Lung microvascular endothelial cell (primary cell): ENCODE measurements around the gene ZSWIM4. TPM values are rescaled to one million over a fixed set of nuclear protein-coding genes. Genes with fewer than 3 reads are reported as not detected.
"Not testable (repeated sequence)": the region's sequence is repeated elsewhere in the genome, so short reads cannot be mapped to it uniquely, and the experiment has no call there.

ENCODE experiments used
- DNase-seq, 2 donors: peaks; one replicate each; pipeline versions ENCODE4 v3.0.0 to v3.0.0-alpha.2; 2010; ENCODE audit warnings: low read depth in 2 of 2
- total RNA-seq: library from RNA; depleted of rRNA; stranded (reverse); fragments of >200 nt; gene quantifications from 2 replicates; pipeline ENCODE4 v1.2.1, GENCODE V29; 2014

The ZSWIM4 gene
- total RNA-seq, 1 donor from 2014 or later = 11.3 TPM

- no peak for DNase-seq
Observed at GRCh38 chr19:13778398-13778797, 16.8 kb upstream of the ZSWIM4 start.

DNA sequence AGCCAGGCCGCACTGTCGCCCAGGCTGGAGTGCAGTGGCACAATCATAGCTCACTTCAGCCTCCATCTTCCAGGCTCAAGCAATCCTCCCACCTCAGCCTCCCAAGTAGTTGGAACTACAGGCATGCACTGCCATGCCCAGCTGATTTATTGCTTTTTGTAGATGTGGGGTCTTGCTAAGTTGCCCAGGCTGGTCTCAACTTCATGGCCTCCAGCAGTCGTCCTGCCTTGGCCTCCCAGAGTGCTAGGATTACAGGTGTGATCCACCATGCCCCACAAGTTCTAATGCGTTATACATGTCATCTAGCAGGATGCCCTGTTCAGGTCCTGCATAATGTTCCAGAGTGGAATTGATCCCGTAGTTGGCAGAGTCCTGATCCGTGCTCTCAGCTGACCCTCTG lies 16.4 kb upstream of the ZSWIM4 start:
- DNase-seq = no peak

DNA sequence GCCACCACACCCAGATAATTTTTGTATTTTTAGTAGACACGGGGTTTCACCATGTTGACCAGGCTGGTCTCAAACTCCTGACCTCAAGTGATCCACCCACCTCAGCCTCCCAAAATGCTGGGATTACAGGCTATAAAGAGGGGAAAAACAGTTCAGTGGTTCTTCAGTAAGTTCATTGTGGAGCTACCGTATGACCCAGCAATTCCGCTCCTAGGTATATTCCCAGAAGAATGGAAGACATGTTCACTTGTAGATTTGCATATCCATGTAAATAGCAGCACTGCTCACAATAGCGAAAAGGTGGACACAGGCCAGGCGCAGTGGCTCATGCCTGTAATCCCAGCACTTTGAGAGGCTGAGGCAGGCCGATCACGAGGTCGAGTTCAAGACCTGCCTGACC lies 15.4 kb upstream of the ZSWIM4 start:
- DNase-seq = not testable (repeated sequence)

- peak; percentile 59 to 85 for DNase-seq
Observed at GRCh38 chr19:13781547-13781946, 13.7 kb upstream of the ZSWIM4 start.

DNA sequence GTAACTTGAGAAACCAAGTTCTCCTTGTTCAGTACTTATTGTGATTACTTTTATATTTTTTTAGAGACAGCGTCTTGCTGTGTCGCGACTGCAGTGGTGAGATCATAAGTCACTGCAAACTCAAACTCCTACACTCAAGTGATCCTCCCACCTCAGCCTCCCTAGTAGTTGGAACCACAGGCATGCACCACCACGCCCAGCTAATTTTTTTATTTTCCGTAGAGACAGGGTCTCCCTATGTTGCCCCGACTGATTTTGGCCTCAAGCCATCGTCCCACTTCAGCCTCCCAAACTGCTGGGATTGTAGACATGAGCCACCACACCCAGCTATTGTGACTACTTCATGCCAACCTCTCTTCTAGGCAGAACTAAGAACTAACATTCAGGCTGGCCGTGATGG lies 12.7 kb upstream of the ZSWIM4 start:
- no peak for DNase-seq

GRCh38 chr19:13783565-13784500 lies 11.4 kb upstream of the ZSWIM4 start:
- no peak for DNase-seq

- peak; percentile 73 to 76 for DNase-seq
Observed at GRCh38 chr19:13784731-13785452, 10.4 kb upstream of the ZSWIM4 start.

- no peak for DNase-seq
Observed at GRCh38 chr19:13788991-13789390, 6.3 kb upstream of the ZSWIM4 start.

GRCh38 chr19:13790354-13790753 lies 4.9 kb upstream of the ZSWIM4 start:
- DNase-seq = no peak

DNA sequence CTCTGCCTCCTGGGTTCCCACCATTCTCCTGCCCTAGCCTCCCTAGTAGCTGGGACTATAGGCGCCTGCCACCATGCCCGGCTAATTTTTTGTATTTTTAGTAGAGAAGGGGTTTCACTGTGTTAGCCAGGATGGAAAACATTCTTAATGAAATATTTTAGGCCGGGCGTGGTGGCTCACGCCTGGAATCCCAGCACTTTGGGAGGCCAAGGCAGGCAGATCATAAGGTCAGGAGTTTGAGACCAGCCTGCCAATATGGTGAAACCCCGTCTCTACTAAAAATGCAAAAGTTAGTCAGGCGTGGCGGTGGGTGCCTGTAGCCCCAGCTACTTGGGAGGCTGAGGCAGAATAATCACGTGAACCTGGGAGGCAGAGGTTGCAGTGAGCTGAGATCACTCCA lies 1.9 kb upstream of the ZSWIM4 start:
- not testable (repeated sequence) for DNase-seq

DNA sequence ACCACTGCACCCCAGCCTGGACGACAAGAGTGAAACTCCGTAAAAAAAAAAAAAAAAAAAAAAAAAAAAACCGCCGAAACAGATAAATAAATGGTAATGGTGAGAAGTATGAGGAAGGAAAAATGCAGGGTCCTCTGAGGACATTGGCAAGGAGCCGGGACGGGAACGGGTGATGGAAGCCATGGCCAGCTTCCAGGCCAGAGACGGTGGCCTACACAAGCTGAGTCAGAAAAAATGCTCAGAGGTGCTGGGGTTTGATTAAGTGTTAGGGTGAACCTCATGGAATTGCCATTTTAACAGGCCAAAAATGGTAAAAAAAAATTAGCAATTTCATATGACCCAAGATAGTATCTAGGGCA lies 866 bp upstream of the ZSWIM4 start:
- DNase-seq = peak; percentile 72 to 82

GRCh38 chr19:13795595-13796300 lies 505 bp downstream of the ZSWIM4 start:
- DNase-seq = peak; percentile 26 to 30

- peak; percentile 92 to 96 for DNase-seq
Observed at GRCh38 chr19:13796301-13797057, 1.2 kb downstream of the ZSWIM4 start.

- DNase-seq = no peak
Observed at GRCh38 chr19:13797058-13797440, 1.8 kb downstream of the ZSWIM4 start.

DNA sequence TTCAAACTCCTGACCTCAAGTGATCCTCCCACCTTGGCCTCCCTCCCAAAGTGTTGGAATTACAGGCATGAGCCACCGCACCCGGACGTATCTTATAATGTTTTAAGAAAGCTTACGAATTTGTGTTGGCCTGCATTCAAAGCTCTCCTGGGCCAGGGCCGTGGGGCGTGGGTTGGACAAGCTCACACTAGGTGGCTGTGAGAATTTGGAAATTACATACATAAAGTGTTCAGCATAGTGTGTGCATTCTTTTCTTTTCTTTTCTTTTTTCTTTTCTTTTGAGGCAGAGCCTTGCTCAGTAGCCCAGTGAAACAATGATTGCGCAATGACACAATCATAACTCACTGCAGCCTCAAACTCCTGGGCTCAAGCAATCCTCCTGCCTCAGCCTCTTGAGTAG lies 2.6 kb downstream of the ZSWIM4 start:
- peak in 1 of 2 donors; percentile 29 for DNase-seq

DNA sequence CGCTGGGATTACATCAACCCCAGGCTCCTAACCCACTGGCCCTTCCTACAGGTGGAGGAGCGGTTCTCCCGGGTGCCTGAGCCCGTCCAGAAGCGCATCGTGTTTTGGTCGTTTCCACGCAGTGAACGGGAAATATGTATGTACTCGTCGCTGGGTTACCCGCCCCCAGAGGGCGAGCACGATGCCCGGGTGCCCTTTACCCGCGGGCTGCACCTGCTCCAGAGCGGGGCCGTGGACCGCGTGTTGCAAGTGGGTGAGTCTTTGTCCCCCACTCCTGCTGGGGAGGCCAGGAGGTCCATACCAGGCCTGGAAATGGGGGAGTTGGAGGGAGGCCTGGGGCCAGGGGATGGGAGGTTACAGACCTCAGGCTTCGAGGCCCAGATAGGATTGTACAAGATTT lies 4.4 kb downstream of the ZSWIM4 start:
- DNase-seq = no peak

DNA sequence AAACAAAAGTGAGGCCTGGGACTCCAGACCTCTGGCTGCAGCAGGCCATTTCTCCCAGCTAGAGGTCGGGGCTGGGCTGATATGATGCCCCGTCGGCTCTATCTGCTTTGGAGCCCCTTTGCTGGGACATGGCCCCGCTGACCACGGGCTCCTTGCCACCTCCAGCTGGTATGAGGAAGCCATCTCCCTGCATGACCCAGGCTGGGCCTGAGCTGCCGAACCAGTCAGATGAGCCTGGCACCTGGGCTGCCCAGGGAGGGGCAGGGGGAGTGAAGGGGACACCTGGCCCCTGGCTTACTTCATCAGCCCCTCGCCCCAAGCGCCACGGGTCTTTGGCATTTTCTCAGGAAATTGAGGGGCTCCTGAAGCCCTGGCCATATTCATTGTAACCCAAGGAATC lies 7.8 kb downstream of the ZSWIM4 start:
- DNase-seq = no peak

GRCh38 chr19:13804830-13805683 lies 9.8 kb downstream of the ZSWIM4 start:
- DNase-seq = peak in 1 of 2 donors; percentile 51

DNA sequence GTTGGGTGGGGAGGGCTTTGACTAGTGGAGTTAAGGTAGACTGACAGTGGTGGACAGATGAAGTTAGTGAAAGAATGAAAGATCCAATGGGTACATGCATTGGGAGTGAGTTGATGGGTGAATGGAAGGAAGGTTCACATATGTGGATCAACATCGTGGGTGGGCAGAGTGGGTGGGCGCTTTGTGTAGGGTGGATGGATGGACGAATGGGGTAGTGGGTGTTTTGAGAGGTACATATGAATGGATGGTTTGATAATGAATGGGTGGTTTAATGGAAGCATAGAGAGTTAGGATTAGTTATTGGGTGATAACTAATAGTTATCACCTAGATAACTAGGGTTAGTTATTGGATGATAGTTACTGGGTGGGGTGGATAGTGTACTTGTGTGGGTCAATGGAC lies 11.5 kb downstream of the ZSWIM4 start:
- no peak for DNase-seq

- no peak for DNase-seq
Observed at GRCh38 chr19:13807421-13808021, 12.3 kb downstream of the ZSWIM4 start.
